ENCODE results near the gene PGF. TPM values are rescaled to one million over a fixed set of nuclear protein-coding genes. Genes with fewer than 3 reads are reported as not detected.

PGF gene
- total and polyA plus RNA-seq, 8 donors: 1.8 to 13.3 (median 6.4) TPM; not detected in 1

DNA sequence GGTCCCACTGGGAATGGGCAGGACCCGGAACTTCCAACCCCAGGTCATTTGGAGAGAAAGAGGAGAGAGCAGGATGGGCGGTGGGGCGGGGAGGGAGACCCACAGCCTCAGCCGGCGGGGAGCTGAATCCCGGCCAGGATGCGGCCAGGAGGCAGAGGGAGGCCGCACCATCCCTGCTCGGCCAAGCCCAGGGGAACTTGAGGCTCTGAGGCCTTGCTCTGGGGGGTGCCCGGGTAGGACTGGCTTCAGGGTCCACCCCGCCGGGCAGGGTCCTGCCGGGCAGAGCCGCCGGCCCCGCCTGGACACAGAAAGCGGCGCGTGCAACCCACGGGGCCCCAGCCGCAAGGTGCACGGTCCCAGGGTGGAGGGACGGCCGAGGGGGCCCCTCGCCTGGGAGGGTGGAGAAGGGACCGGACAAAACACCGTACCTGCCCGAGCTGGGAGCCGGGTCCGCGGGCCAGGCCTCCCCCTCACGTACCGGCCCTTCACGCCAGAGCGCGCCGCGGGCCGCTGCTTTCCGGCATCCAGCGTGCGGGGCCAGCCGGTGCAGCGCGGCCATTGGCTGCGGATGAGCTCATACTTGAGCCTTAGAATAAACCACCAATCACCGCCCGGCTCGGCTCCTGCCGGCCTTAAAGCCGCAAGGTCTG is 32.5 kb downstream of the PGF start, which contains the start of gene RPS6KL1:
Gene RPS6KL1 (minus strand): TSS at position 509 of the 650 bp plus-strand sequence. CDS start 1,719 bp downstream, outside the sequence.
- H3K27me3 ChIP-seq: peaks cover 0 to 22% (median 12%) of the 10 kb centered on the region in 3 donors
- WGBS, 5 donors: 2 to 8% (median 6%) methylated on average over 20 to 51 of the region's 51 CpGs
- H3K4me3 ChIP-seq: peak within 1 kb of the TSS; percentile 56 to 63 (median 62)
- peaks cover 7 to 25% (median 20%) of the 10 kb centered on the region in 4 donors for H3K4me1 ChIP-seq
- TF ChIP-seq POLR2AphosphoS5 (IDR thresholded peaks at IDR 0.05) (peak in 1 of 3 donors; percentile 24), POLR2A (IDR thresholded peaks at IDR 0.05) (no peak)
- H3K9me3 ChIP-seq: no peaks in the 10 kb centered on the region
- peaks cover 0 to 7% (median 0%) of the 10 kb centered on the region in 4 donors for H3K36me3 ChIP-seq
- intact Hi-C loops (cut with DNase I; ENCODE audit: low total_unique reads): no loop called here
- H3K27ac ChIP-seq: peak within 1 kb of the TSS in 4 of 5 donors; percentile 55 to 81 (median 67)
- peak; percentile 81 to 95 for DNase-seq

- Histone ChIP-seq H3K27me3 (peaks cover 0 to 21% (median 12%) of the 10 kb centered on the region in 3 donors), H3K9me3 (no peaks in the 10 kb centered on the region), H3K36me3 (peaks cover 0 to 7% (median 0%) of the 10 kb centered on the region in 4 donors), H3K4me3 (peak overlapping the region; percentile 56 to 63 (median 62)), H3K27ac (peak overlapping the region in 4 of 5 donors; percentile 55 to 81 (median 67)), H3K4me1 (peaks cover 7 to 32% (median 23%) of the 10 kb centered on the region in 4 donors)
- DNase-seq: no peak
- no peak for TF ChIP-seq POLR2AphosphoS5 (IDR thresholded peaks at IDR 0.05)
- no peak for TF ChIP-seq POLR2A (IDR thresholded peaks at IDR 0.05)
- TF ChIP-seq CTCF (IDR thresholded peaks at IDR 0.05): no peak
- TF ChIP-seq EP300 (IDR thresholded peaks at IDR 0.05): no peak
- 65 to 82% (median 74%) methylated on average over 17 to 19 of the region's 19 CpGs for WGBS, 5 donors
- intact Hi-C loops (cut with DNase I; ENCODE audit: low total_unique reads): no loop called here
Observed at GRCh38 chr14:74921987-74922751, 33.2 kb downstream of the PGF start.

DNA sequence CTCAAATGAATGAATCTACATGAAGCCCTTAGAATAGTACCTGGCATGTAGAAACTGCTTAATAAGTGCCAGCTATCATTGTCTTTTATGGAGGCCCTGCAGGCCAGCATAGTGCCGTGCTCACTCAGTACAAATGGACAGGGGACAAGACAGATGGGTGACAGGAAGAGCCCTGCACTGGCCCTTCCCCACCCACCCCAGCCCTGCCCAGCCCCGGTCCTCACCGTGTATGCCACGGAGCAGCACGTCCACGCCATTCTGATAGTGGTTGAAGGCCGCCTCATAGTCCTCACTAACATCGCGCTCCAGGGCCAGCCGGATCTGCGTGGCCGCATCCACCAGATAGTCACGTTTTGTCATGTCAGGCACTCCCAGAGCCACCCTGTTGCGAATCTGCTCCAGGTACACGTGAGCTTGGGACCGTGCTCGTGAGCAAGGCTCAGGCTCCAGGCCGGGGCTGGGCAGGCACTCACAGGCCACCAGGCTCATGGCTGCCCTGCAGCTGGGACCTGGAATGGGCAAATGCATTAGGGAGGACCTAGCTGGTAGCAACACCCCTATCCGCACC is 34.3 kb downstream of the PGF start:
- Histone ChIP-seq H3K36me3 (peaks cover 0 to 7% (median 0%) of the 10 kb centered on the region in 4 donors), H3K4me3 (no peak overlapping the region), H3K27me3 (peaks cover 0 to 21% (median 12%) of the 10 kb centered on the region in 3 donors), H3K4me1 (peaks cover 7 to 38% (median 23%) of the 10 kb centered on the region in 4 donors), H3K9me3 (no peaks in the 10 kb centered on the region), H3K27ac (no peak overlapping the region)
- 88 to 95% (median 93%) methylated on average over 15 to 19 of the region's 19 CpGs for WGBS, 5 donors
- TF ChIP-seq POLR2A (IDR thresholded peaks at IDR 0.05): no peak
- no peak for TF ChIP-seq EP300 (IDR thresholded peaks at IDR 0.05)
- no peak for TF ChIP-seq CTCF (IDR thresholded peaks at IDR 0.05)
- TF ChIP-seq POLR2AphosphoS5 (IDR thresholded peaks at IDR 0.05): no peak
- intact Hi-C loops (cut with DNase I; ENCODE audit: low total_unique reads): no loop called here
- DNase-seq: no peak

DNA sequence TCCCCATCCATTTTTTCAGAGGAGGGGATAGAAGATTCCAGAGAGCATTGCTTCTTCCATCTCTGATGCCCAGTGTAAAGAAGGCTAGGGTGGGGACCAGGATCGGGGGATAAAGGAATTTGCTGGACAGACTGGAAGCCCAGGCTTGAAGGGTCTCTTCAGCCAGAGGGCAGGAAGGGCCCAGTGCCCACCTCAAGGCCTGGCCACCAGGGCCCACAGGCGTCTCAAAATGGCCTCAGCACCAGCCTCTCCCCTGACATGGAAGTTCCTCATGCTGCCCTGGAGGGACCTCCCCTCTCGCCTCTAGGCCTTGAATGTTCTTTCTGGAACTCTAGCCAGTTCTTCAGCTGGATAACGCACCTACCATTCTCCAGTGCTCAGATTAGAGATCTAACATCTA is 35.1 kb downstream of the PGF start:
- WGBS, 5 donors: 86 to 94% (median 93%) methylated on average over 4 of the region's 4 CpGs
- no peaks in the 10 kb centered on the region for H3K9me3 ChIP-seq
- no peak overlapping the region for H3K4me3 ChIP-seq
- H3K4me1 ChIP-seq: peaks cover 7 to 38% (median 23%) of the 10 kb centered on the region in 4 donors
- intact Hi-C loops (cut with DNase I; ENCODE audit: low total_unique reads): no loop called here
- DNase-seq: no peak
- no peak overlapping the region for H3K27ac ChIP-seq
- H3K36me3 ChIP-seq: peaks cover 0 to 7% (median 0%) of the 10 kb centered on the region in 4 donors
- TF ChIP-seq EP300 (IDR thresholded peaks at IDR 0.05) (no peak), POLR2AphosphoS5 (IDR thresholded peaks at IDR 0.05) (no peak), CTCF (IDR thresholded peaks at IDR 0.05) (no peak), POLR2A (IDR thresholded peaks at IDR 0.05) (no peak)
- H3K27me3 ChIP-seq: peaks cover 0 to 21% (median 12%) of the 10 kb centered on the region in 3 donors
